OCI-LY7 (cell line): ENCODE measurements around the gene KIZ. TPM values are rescaled to one million over a fixed set of nuclear protein-coding genes. Genes with fewer than 3 reads are reported as not detected.

Experiments
- BruUV-seq: library from RNA; stranded (reverse); fragments of 400-500 nt; replicated peaks from 2 replicates; lab custom pipeline; 2021; lab: Mats Ljungman, UMichigan
- CTCF ChIA-PET: fragments of 300-600 bp; sonication (Branson Sonifier 250); formaldehyde crosslinking; loops from one replicate; lab custom pipeline; 2022; ENCODE audit warnings: antibody characterized with exemption; ENCODE audit not compliant: unreplicated experiment; lab: Charles Lee
- POLR2A ChIA-PET: fragments of 300-600 bp; sonication (Branson Sonifier 250); formaldehyde crosslinking; loops from one replicate; lab custom pipeline; 2022; ENCODE audit warnings: antibody characterized with exemption; lab: Charles Lee
- DNase-seq: peaks from one replicate; pipeline ENCODE4 v3.0.0-alpha.2; 2015; ENCODE audit warnings: low spot score
- H2AFZ ChIP-seq: fragments of 200-600 bp; sonication (generic), shearing (Covaris generic); 2 replicates; pipeline ENCODE4 v1.6.1; 2014; ENCODE audit warnings: mild to moderate bottlenecking, antibody characterized with exemption, low read length, moderate library complexity
- H3K27ac ChIP-seq: fragments of 200-600 bp; sonication (generic); 2 replicates; pipeline ENCODE4 v1.5.1; 2014; ENCODE audit warnings: mixed run types, low read depth, mild to moderate bottlenecking, moderate library complexity, low read length, inconsistent platforms; ENCODE audit not compliant: poor library complexity, severe bottlenecking
- H3K36me3 ChIP-seq: fragments of 200-600 bp; sonication (generic); 2 replicates; pipeline ENCODE4 v1.6.1; 2014; ENCODE audit warnings: mild to moderate bottlenecking, antibody characterized with exemption, low read length, moderate library complexity, mixed read lengths; ENCODE audit not compliant: insufficient read depth
- H3K4me1 ChIP-seq: fragments of 200-600 bp; sonication (generic); 2 replicates; pipeline ENCODE4 v1.5.1; 2014; ENCODE audit warnings: mild to moderate bottlenecking, low read length; ENCODE audit not compliant: insufficient read depth, poor library complexity, severe bottlenecking
- H3K4me2 ChIP-seq: fragments of 200-600 bp; sonication (generic); 2 replicates; pipeline ENCODE4 v1.6.1; 2014; ENCODE audit warnings: mild to moderate bottlenecking, low read length
- H3K4me3 ChIP-seq: fragments of 200-600 bp; sonication (generic); 2 replicates; pipeline ENCODE4 v1.5.1; 2014; ENCODE audit warnings: mild to moderate bottlenecking, low read depth, low read length; ENCODE audit not compliant: poor library complexity, severe bottlenecking
- H3K79me2 ChIP-seq: fragments of 200-600 bp; sonication (generic); 2 replicates; pipeline ENCODE4 v1.6.1; 2016; ENCODE audit warnings: low read depth, mild to moderate bottlenecking, low read length, moderate library complexity, mixed read lengths; ENCODE audit not compliant: insufficient read depth
- H3K9me2 ChIP-seq: fragments of 200-600 bp; sonication (generic); 2 replicates; pipeline ENCODE4 v1.6.1; 2016; ENCODE audit warnings: mild to moderate bottlenecking, low read length, mixed read lengths; ENCODE audit not compliant: insufficient read depth
- H3K9me3 ChIP-seq: fragments of 200-600 bp; sonication (generic); 2 replicates; pipeline ENCODE4 v1.6.1; 2014; ENCODE audit warnings: mild to moderate bottlenecking, mixed run types, low read length, mixed read lengths
- H4K20me1 ChIP-seq: fragments of 200-600 bp; sonication (generic); 2 replicates; pipeline ENCODE4 v1.6.1; 2014; ENCODE audit warnings: mild to moderate bottlenecking, antibody characterized with exemption, low read length, moderate library complexity, mixed read lengths; ENCODE audit not compliant: insufficient read depth
- CTCF ChIP-seq: fragments of 200-600 bp; sonication (generic); conservative IDR thresholded peaks from 2 replicates; pipeline ENCODE4 v1.5.1; 2014; ENCODE audit warnings: mild to moderate bottlenecking, antibody characterized with exemption, low read length, moderate library complexity, mixed read lengths
- EZH2phosphoT487 ChIP-seq: fragments of 200-600 bp; sonication (generic); IDR thresholded peaks from 2 replicates; pipeline ENCODE4 v1.6.1; 2018; ENCODE audit warnings: low read depth, borderline replicate concordance, mild to moderate bottlenecking, mixed run types, antibody characterized with exemption, low read length, moderate library complexity, mixed read lengths
- intact Hi-C: fragments of 100-400 bp; cut with micrococcal nuclease; formaldehyde crosslinking; loops from one replicate; pipeline ENCODE4 v1.10.0; 2022; ENCODE audit not compliant: unreplicated experiment
- total RNA-seq, 2 experiments: library from RNA; depleted of rRNA in 1 of 2; stranded (reverse); fragments of >200 nt in 1 of 2; shearing (Covaris generic) in 1 of 2; gene quantifications; 2 replicates each; pipeline ENCODE4 v1.2.3, GENCODE V29; 2014 to 2022

The KIZ gene
- total RNA-seq, 2 experiments from 2014 or later = 16.0 to 23.7 TPM

GRCh38 chr20:21145424-21145823, 19.5 kb downstream of the KIZ start:
- TF ChIP-seq EZH2phosphoT487 (no peak), CTCF (no peak)
- BruUV-seq = no TSS peak
- POLR2A ChIA-PET = no interaction called here
- H3K27ac ChIP-seq = no peak overlapping the region
- H3K36me3 ChIP-seq = no peaks in the 10 kb centered on the region
- no peaks in the 10 kb centered on the region for H3K79me2 ChIP-seq
- no peaks in the 10 kb centered on the region for H3K9me3 ChIP-seq
- H4K20me1 ChIP-seq = no peaks in the 10 kb centered on the region
- CTCF ChIA-PET = no interaction called here
- H3K4me1 ChIP-seq = peaks cover 12% of the 10 kb centered on the region
- intact Hi-C loops = no loop called here
- H3K9me2 ChIP-seq = no peaks in the 10 kb centered on the region
- no peak overlapping the region for H3K4me2 ChIP-seq
- H2AFZ ChIP-seq = no peak overlapping the region
- DNase-seq = no peak
- H3K4me3 ChIP-seq = no peak overlapping the region

GRCh38 chr20:21146215-21146614, 20.3 kb downstream of the KIZ start:
- H3K4me2 ChIP-seq = no peak overlapping the region
- H3K4me1 ChIP-seq = peaks cover 12% of the 10 kb centered on the region
- no peak overlapping the region for H2AFZ ChIP-seq
- ChIA-PET CTCF (no interaction called here), POLR2A (interaction anchor here (0.7 to 1.6 kb wide), 2 partner anchors 10 to 27 kb away, joined by 3 to 5 read pairs; no protein-coding TSS in a partner anchor)
- H3K36me3 ChIP-seq = no peaks in the 10 kb centered on the region
- H4K20me1 ChIP-seq = no peaks in the 10 kb centered on the region
- TF ChIP-seq CTCF (no peak), EZH2phosphoT487 (no peak)
- no TSS peak for BruUV-seq
- intact Hi-C loops = no loop called here
- no peak for DNase-seq
- no peaks in the 10 kb centered on the region for H3K9me3 ChIP-seq
- H3K4me3 ChIP-seq = no peak overlapping the region
- no peaks in the 10 kb centered on the region for H3K9me2 ChIP-seq
- no peaks in the 10 kb centered on the region for H3K79me2 ChIP-seq
- no peak overlapping the region for H3K27ac ChIP-seq

GRCh38 chr20:21147593-21147992, 21.7 kb downstream of the KIZ start:
- POLR2A ChIA-PET = interaction anchor here (0.6 to 1.6 kb wide), 3 partner anchors 11 to 308 kb away, joined by 3 to 5 read pairs (median 3); no protein-coding TSS in a partner anchor
- no peak for DNase-seq
- intact Hi-C loops = no loop called here
- Histone ChIP-seq H3K9me3 (no peaks in the 10 kb centered on the region), H3K9me2 (no peaks in the 10 kb centered on the region), H3K27ac (no peak overlapping the region), H4K20me1 (no peaks in the 10 kb centered on the region), H3K4me1 (peaks cover 12% of the 10 kb centered on the region), H3K4me3 (no peak overlapping the region), H2AFZ (no peak overlapping the region), H3K79me2 (no peaks in the 10 kb centered on the region), H3K36me3 (no peaks in the 10 kb centered on the region), H3K4me2 (no peak overlapping the region)
- CTCF ChIA-PET = no interaction called here
- no TSS peak for BruUV-seq
- TF ChIP-seq EZH2phosphoT487 (no peak), CTCF (no peak)
